Measurements from ENCODE around the gene GATAD1. TPM values are rescaled to one million over a fixed set of nuclear protein-coding genes. Genes with fewer than 3 reads are reported as not detected.
A peak's percentile ranks its signal among the peaks of the same experiment; 100 is the strongest.

Gene GATAD1
- total and polyA plus RNA-seq, 2 of the 4 experiments (the other 2 are of a cell fraction), result 9.3 to 15.2 TPM

GRCh38 chr7:92461027-92462003 lies 14.0 kb downstream of the GATAD1 start:
- Histone ChIP-seq H2AFZ (replicated peaks; ENCODE audit: low read length, poor library complexity) (peak overlapping the region; percentile 54), H4K91ac (ENCODE audit: insufficient read depth, low read depth, low read length) (no peak overlapping the region), H2AK9ac (replicated peaks; ENCODE audit: low read depth, low read length, poor library complexity) (no peak overlapping the region), H4K8ac (ENCODE audit: low read depth in 2 of 2, low read length in 2 of 2) (peak overlapping the region in 1 of 2 experiments; percentile 22; a peak in 1 of 4 replicates), H2BK20ac (ENCODE audit: low read depth, low read length) (no peak overlapping the region), H3K18ac (ENCODE audit: low read depth, low read length) (no peak overlapping the region), H3K4me3 (ENCODE audit: insufficient read depth, low read depth, low read length) (no peak overlapping the region), H3K9me1 (ENCODE audit: insufficient read depth, low read length) (peaks cover 2% of the 10 kb centered on the region; the same call in 1 of the 2 replicates), H3K36me3 (ENCODE audit: control insufficient read depth, insufficient read depth, low read length) (peaks cover 6% of the 10 kb centered on the region), H3K4ac (ENCODE audit: low read depth, low read length) (no peak overlapping the region), H2BK5ac (ENCODE audit: low read depth, low read length, poor library complexity, severe bottlenecking) (no peak overlapping the region), H3K27ac (ENCODE audit: insufficient read depth, low read length) (no peak overlapping the region), H3K23ac (ENCODE audit: low read depth, low read length) (no peak overlapping the region), H3K14ac (replicated peaks; ENCODE audit: low read depth, low read length) (no peak overlapping the region), H3K4me1 (ENCODE audit: control insufficient read depth, insufficient read depth, low read length) (no peaks in the 10 kb centered on the region), H3K9ac (ENCODE audit: low read depth, low read length) (no peak overlapping the region), H4K20me1 (ENCODE audit: insufficient read depth, low read length) (no peaks in the 10 kb centered on the region), H2BK15ac (ENCODE audit: low read depth, low read length) (no peak overlapping the region), H3K4me2 (ENCODE audit: low read depth, low read length) (no peak overlapping the region), H4K5ac (ENCODE audit: low read depth, low read length) (no peak overlapping the region), H3K9me3 (ENCODE audit: control insufficient read depth, insufficient read depth, low read length) (no peaks in the 10 kb centered on the region), H3K27me3 (ENCODE audit: control insufficient read depth, insufficient read depth, low read length) (no peaks in the 10 kb centered on the region), H3K79me1 (ENCODE audit: low read depth in 1 of 2, low read length in 2 of 2) (no peaks in the 10 kb centered on the region), H2AK5ac (ENCODE audit: low read depth, low read length) (no peak overlapping the region), H2BK120ac (ENCODE audit: low read depth, low read length) (no peak overlapping the region), H3K56ac (ENCODE audit: extremely low read depth, insufficient read depth, low read length) (no peak overlapping the region)
- WGBS, 2 experiments (ENCODE audit: extremely low coverage in 2 of 2, insufficient read length in 1 of 2), result no CpG with 5 or more reads among the region's 8 CpGs
- intact Hi-C loops (cut with micrococcal nuclease), result no loop called here
- dilution Hi-C loops (cut with HindIII; ENCODE audit: low sequenced_read_pairs, unreplicated experiment), result no loop called here
- POLR2A ChIA-PET (ENCODE audit: unreplicated experiment), result no interaction called here
- BruUV-seq (replicated peaks), result no TSS peak
- peak; percentile 89 for ATAC-seq (ENCODE audit: low read depth)
- in situ Hi-C loops (cut with MboI; ENCODE audit: low sequenced_read_pairs), result no loop called here
- peak; percentile 38 for DNase-seq
- CTCF ChIA-PET, result interaction anchor here (0.5 to 1.7 kb wide), 8 partner anchors 11 to 632 kb away, joined by 3 to 12 read pairs (median 4); partner anchors contain the start of gene GATAD1
- no peak for TF ChIP-seq CEBPB (IDR thresholded peaks at IDR 0.05; ENCODE audit: low read depth, low read length)
- no peak for TF ChIP-seq NFE2L2 (IDR thresholded peaks at IDR 0.05; ENCODE audit: low read depth, low read length)
- no peak for TF ChIP-seq MAZ (IDR thresholded peaks at IDR 0.05; ENCODE audit: borderline replicate concordance, low read depth, low read length)
- TF ChIP-seq RFX5 (IDR thresholded peaks at IDR 0.05; ENCODE audit: low read depth, low read length), result no peak
- peak; percentile 40 for TF ChIP-seq SMC3 (IDR thresholded peaks at IDR 0.05; ENCODE audit: low read depth, low read length)
- TF ChIP-seq CHD1 (IDR thresholded peaks at IDR 0.05; ENCODE audit: low read depth, low read length), result no peak
- no peak for TF ChIP-seq BHLHE40 (IDR thresholded peaks at IDR 0.05; ENCODE audit: low read depth, low read length)
- peak; percentile 62 for TF ChIP-seq RAD21 (IDR thresholded peaks at IDR 0.05; ENCODE audit: low read length)
- TF ChIP-seq POLR2A (IDR thresholded peaks at IDR 0.05; ENCODE audit: low read depth, low read length), result no peak
- TF ChIP-seq MXI1 (IDR thresholded peaks at IDR 0.05; ENCODE audit: borderline replicate concordance, low read depth, low read length), result no peak
- no peak for TF ChIP-seq ELK1 (IDR thresholded peaks at IDR 0.05; ENCODE audit: borderline replicate concordance, low read depth, low read length)
- TF ChIP-seq MAFK (IDR thresholded peaks at IDR 0.05; ENCODE audit: low read depth, low read length), result no peak
- no peak for TF ChIP-seq RCOR1 (IDR thresholded peaks at IDR 0.05; ENCODE audit: insufficient replicate concordance, low read length)
- TF ChIP-seq FOS (IDR thresholded peaks at IDR 0.05; ENCODE audit: low read depth, low read length), result no peak
- peak; percentile 70 for TF ChIP-seq CTCF (conservative IDR thresholded peaks at IDR 0.05; ENCODE audit: low read depth, low read length)
